WI38 (cell line): Measurements from ENCODE around the gene KIF26A.

Experiments
- H3K4me3 ChIP-seq: 2 replicates; pipeline ENCODE4 v1.5.1; 2011; ENCODE audit warnings: low read depth, mild to moderate bottlenecking, control low read depth, low read length
- CTCF ChIP-seq: IDR thresholded peaks from 2 replicates; pipeline ENCODE4 v1.5.1; 2012; ENCODE audit warnings: low read depth, mild to moderate bottlenecking, control low read depth, low read length

The KIF26A gene

DNA sequence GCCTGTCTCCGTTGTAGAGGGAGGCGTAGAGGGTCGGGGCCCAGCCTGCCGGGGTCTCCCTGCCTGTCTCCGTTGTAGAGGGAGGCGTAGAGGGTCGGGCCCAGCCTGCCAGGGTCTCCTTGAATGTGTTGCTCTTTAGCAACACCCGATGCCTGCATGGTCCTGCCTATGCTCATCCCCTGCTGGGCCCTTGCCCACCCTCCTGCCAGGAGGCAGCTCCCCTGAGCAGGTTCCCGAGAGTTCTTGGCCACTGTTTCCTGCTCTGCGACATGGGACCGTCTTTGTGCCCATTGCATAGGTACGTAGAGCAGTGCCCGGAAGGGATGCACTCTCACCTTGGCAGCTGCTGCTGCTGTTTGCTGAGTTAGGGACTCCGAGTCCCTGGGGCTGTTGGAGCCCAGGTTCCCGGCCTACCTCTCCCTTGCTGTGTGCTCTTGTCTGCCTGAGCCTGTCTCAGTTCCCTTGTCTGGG lies 3.3 kb downstream of the KIF26A start:
- H3K4me3 ChIP-seq, result no peak overlapping the region
- TF ChIP-seq CTCF, result no peak

GRCh38 chr14:104142136-104142945 lies 4.0 kb downstream of the KIF26A start:
- TF ChIP-seq CTCF, result no peak

DNA sequence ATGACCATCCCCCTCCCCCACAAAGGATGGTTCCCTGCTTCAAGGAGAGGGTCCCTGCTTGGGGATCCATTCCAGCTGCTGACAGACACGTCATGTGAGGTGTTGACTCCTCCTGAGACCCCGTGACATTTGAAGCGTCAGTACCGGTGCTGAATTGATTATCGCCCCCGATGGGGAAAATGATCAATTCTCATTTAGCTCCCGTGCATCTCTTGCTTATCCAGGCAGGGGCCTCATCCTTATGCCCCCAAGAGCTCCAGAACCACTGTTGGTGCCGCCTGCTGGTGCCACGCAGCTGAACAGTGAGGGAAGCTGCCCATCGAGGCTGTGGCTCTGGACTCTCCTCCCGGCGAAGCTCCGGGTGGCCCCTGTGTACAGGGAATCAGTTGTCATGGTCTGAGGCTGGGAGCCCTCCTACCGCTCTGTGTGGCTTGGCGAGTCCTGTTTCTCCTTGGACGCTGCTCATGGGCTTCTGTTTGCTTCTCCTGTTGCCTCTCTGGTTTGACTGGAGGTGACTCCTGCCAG lies 4.6 kb downstream of the KIF26A start:
- no peak for TF ChIP-seq CTCF

More at GRCh38 chr14:104142136-104142945, 4.0 kb downstream of the KIF26A start:
- no peak overlapping the region for H3K4me3 ChIP-seq

DNA sequence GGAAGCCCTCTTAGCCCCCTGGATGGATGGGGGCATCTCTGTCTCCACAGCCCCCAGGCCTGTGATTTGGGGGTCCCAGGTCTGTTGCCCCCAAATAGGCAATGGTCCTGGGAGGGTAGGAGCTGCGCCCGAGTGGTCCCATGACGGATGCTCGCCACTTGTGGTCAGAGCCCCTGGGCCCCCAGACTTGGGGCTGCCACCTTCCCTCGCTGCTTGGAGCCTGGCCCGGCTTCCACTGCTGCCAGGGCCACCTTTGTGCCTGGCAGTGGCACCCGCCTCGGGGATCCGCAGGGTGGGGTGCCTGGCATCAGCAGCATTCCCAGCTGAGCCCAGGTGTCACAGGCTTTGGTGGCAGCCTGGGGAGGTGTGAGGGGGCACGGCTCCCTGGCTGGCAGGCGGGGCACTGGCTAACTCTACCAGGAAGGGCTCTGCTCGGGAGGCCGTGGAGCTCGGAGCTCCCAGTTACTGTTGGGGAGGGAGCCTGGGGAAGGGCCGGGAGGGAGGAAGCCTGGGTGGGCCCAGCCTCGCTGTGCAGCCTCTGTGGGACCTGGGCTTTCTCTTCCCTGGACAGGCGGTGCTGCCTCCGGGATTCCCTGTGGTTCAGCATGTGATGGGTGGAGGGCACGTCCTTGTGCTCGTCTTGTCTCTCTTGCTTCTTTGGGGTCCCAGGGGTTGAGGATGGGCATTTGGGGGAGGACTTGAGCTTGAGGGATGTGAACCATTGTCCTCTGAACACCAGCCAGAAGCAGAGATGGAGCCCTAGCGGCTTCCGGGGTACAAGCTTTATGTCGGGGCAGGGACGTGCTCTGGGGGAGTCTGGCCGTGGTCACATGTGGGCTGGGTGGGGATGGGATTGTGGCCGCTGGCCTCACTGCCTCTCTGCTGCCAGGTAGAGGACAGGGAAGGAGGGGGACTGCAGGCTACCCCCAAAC lies 5.4 kb downstream of the KIF26A start:
- no peak overlapping the region for H3K4me3 ChIP-seq
- TF ChIP-seq CTCF, result no peak

More for the DNA sequence above, 4.6 kb downstream of the KIF26A start:
- no peak overlapping the region for H3K4me3 ChIP-seq

DNA sequence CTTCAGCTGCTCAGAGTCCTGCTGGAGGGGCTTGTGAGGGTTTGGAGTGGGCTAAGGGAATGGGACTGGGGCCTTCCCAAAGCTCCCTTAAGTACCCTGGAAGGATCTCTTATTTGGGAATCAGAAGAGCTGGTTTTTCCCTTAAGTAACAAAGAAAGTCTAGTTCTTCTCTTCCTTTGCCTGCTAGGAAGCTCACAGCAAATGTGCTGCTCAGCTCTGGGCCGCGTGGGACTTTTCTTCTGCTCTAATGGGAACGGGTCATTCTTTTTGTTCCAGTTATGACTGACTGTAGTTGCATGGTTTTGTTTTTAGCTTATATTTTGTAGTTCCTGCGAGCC lies 6.0 kb downstream of the KIF26A start:
- H3K4me3 ChIP-seq, result no peak overlapping the region
- TF ChIP-seq CTCF, result no peak

GRCh38 chr14:104144911-104145825 lies 6.8 kb downstream of the KIF26A start:
- no peak overlapping the region for H3K4me3 ChIP-seq
- TF ChIP-seq CTCF, result no peak
